Effector CD4-positive, alpha-beta T cell (primary cell): ENCODE data around the gene VILL.
"Not testable (repeated sequence)": the region's sequence is repeated elsewhere in the genome, so short reads cannot be mapped to it uniquely, and the experiment has no call there.

Experiments
- DNase-seq: peaks from one replicate; pipeline ENCODE4 v3.0.0-alpha.2; 2020

Gene VILL

DNA sequence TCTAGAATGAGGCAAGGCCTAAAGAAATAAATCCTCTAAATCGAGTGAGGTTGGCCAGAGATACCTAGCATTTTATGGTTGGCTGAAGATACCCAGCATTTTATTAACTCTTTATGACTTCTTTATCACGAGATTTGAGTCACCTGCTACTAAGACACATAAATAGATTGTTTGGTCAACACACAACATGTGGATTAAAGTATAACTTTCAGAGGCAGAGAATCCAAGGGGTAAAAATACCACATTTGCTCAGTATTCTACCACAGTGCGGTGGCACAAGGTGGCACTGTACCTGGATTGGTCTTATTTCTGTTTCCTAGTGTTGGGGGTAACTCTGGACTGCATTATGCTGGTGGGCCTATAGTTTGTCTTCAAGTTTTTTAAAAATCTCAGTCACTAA lies 27.0 kb upstream of the VILL start:
- DNase-seq, result no peak

DNA sequence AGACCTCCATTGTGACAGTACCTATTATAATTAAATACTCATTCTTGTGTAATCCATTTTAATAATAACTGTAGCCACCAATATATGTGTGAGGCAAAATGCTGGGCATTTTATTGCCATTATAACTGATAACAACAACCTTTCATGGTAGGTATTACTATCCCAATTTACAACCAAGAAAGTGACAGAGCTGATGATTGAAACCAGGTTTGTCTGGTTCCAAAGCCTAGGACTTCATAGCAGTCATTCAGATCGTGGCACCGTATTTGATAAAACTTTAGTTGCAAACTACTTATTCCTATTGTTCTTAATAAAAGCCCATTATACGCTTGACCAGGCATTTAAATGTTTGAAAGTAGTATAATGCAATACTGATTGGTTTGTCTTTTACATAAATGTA lies 26.4 kb upstream of the VILL start:
- no peak for DNase-seq

DNA sequence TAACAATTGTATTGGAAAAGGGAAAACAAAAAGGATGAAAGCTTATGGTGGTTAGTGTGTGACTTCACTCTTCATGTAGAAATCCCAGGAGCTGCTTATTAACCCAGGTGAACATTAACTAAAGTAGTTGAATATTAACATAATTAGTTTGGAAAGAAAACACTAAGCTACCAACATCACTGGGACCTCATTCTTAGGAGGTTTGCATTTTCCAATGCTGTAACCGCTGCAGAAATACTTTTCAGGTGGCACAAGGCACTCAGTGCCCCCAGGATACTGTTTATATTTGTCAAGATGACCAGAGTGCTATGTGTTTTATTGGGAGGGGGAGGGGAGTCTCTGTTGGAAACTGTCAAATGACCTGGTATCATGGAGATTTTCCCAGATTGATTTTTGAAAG lies 25.9 kb upstream of the VILL start:
- no peak for DNase-seq

DNA sequence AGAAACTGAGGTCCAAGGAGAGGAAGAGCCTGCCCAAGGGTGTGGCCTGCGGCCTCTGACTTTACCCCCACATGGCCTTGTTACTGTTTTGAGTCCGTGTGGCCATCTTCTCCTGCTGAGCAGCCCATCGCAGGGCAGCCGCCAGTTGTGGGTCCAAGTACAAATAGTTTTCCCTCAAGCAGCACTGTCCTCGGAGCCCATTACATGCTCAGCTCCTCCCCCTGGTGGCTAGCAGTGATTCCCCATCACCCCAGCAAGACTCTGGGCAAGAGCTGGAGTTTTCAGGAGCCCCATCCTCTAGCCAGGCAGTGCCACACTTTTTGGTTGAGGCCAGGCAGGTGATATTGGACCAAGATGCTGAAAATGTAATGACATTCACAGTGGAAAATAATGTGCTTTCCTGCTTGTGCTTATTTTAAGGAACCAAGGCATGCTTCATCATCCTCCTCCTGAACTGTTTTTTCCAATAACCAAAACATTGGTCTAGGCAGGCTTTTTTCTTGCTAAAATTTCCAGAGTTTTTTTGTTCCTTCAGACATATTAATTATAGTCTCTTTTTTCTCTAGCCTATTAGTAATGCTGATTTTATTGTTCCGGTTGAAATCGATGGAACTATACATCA lies 23.2 kb upstream of the VILL start:
- DNase-seq, result peak; percentile 33

DNA sequence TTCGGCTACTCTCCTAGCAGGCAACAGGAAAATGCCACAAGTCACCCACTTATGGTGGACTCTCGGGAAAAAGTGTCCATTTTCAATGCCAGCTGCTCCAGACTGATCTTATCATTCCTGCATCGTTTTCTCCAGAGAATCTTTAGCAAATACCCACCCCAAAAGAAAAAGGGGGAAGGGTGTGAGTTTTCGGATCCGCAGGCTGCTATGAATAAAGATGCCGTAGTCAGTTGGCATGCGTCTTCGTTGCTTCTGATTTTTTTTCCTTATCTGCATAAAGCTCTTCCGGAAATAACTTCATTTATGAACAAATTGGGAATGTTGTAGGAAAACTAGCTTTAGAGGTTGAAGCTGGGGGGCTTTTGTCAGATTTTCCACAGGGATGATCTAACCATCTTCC lies 22.4 kb upstream of the VILL start:
- DNase-seq, result no peak

DNA sequence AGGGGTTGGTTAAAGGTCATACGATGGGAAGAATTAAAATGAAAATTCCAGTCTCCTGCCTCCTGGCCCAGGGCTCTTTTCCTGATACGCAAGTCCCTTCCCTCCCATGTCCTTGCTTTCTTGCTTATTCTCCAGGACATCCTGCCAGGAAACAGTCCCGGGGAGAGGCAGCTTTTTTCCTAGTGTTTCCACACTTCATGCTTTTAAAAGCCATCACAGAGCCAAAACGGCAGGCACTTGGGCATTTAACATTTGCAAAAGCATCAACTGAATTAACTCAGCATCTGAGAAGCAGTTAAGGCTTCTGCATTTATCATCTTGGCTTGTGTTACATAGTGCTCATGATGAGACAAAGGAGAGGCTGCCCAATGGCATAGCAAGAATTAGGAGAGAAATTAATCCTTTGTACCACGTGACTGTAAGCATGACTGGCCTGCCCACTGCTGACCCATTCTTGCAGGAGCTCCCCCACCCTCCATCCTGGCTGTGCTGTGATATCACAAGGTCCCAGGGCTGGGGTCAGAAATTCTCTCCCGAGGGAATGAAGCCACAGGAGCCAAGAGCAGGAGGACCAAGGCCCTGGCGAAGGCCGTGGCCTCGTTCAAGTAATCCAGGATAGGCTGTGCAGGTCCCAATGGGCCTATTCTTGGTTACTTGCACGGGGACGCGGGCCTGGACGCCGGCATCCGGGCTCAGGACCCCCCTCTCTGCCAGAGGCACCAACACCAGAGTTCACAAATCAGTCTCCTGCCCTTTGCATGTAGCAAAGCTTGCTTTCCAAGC lies 21.6 kb upstream of the VILL start:
- DNase-seq, result no peak

DNA sequence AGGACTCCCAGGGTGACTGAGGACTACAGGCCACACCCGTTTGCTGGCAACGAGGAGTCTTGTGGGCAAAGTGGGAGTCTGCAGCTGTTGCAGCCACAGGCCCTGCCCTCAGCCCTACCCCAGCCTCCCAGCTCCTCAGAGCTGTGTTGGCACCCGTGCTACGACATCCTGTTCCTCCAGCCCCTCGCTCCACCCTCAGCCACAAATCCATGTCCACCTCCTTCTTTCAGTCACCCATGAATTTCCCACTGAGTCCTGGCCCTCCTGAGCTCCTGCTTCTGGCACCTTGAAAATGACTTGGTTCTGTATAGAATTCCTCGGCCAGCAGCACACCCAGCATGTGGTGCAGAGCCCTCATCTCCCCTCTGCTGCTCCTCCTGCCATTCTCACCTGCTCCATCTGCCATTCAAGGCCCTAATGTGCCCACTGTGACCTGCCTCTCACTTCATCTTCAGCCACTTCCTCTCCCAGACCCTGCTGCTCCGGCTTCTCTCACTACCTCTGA lies 20.9 kb upstream of the VILL start:
- no peak for DNase-seq

DNA sequence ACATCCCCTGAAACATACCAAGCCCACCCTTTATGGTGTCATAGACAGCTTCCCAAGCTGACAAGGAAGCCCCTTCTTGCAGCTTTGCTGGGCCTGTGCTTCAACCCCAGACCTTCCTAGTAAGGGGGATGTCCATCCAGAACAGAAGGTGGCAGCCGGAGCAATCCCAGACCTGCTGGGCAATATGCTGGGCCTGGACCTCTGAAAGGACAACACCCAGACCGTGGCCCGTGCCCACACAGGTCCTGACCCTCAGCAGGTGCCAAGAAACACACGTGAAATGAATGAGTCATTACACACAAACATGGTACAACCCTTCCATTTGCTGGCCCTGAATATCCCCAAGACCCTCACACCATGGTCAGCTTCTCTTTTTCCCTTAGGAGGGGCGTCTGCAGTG lies 19.8 kb upstream of the VILL start:
- no peak for DNase-seq

DNA sequence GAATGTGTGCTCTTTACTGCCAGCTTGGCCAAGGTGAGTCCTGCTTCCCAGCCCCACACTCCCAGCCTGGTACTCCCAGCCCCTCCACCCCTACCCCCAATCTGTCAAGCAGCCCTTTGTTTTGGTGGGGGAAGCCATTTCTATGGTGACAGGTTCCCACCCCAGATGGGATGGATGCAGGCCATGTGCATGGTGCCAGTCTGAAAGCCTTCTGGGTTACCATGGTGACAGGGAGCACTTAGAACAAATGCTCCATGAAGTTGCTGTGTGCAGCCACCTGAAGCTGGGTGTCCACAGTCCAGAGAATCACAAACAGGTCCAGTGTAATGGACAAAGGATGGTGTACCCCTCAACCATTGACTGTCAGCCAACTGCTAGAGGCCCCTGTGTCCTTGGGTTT lies 19.1 kb upstream of the VILL start:
- DNase-seq, result no peak

DNA sequence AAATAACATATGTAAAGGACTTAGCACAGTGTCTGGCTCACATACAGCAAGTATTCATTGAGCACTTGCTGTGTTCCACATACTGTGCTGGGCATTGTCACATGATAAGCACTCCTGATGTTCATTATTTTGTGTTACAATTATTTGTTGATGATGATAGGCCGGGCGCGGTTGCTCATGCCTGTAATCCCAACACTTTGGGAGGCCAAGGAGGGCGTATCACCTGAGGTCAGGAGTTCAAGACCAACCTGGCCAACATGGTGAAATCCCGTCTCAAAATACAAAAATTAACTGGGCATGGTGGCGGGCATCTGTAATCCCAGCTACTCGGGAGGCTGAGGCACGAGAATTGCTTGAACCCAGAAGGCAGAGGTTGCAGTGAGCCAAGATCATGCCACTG lies 18.5 kb upstream of the VILL start:
- DNase-seq, result not testable (repeated sequence)

DNA sequence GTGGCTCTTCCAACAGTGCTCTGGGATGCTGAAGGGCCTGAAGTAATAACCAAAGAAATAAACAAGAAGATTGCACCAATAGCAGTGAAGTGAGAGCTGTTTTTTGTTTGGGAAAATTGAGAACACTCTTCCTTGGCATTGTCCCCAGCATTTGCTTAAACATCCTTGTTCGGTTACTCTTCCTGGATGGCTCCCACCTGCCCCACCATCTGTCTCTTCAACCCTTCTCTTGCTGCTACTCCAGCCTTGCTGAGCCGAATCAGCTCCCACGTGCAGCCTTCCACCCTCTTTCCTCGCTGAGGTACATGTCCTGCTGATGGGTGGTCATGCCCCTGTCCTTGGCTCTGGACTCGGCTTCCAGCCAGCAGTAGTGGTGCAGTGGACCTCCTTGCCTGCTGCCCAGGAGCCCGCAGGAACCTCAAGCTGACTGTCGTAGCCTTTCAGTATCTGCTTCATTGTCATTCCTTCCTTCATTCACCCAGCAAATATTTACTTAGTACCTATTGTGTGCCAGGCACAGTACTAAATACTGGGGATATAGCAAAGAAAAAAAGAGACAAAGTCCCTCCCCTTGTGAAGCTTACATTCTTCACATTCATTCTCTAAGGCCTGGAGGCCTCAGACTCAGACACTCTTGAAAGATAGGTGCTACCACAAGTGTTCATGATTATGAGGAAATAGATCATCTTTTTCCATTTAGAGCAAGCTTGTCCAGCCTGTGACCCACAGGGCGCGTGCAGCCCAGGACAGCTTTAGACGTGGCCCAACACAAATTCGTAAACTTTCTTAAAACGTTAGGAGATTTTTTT lies 17.1 kb upstream of the VILL start:
- DNase-seq, result no peak

DNA sequence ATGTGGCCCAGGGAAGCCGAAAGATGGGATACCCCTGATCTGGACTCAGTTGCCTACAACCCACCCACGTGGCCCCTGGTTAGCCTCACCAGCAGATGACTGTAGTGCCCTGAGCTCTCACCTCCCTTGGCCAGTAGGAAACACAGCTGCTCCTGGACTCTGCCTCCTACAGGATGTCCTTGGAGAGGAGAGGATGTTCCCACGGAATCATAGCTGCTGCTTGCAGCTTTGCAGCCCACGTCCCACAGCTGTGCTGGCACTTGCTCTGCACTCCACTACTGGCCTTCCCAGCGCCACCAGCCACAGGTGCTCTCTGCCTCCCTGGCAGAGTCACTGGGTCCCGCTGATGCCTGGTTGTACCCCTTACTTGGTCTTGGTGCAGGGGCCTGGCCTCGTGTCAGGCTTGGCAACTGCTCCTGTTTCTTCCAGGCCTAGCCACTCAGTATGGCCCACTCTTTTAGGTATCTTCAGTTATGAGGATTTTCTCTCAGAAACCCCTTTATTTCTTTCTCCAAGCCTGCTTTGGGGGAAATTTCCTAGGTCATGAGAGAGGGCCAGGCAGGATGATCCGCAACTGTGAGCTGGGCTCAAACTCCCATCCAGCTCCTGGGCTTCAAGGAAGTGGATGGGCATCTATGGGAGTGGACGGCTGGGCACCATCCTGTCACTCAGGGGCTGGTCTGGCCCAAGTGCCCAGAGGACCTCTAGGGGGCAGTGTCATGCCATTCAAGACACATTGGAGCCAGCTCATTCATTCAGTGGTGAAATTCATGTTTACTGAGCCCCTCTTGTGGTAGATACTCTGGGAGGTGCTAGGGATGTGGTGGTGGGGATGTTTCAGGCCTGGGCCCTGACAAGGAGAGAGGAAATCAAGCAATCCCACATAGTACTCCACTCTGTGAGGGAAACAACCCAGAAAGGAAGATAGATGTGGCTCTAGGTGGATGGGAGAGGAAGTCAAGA lies 16.2 kb upstream of the VILL start:
- peak; percentile 65 for DNase-seq

DNA sequence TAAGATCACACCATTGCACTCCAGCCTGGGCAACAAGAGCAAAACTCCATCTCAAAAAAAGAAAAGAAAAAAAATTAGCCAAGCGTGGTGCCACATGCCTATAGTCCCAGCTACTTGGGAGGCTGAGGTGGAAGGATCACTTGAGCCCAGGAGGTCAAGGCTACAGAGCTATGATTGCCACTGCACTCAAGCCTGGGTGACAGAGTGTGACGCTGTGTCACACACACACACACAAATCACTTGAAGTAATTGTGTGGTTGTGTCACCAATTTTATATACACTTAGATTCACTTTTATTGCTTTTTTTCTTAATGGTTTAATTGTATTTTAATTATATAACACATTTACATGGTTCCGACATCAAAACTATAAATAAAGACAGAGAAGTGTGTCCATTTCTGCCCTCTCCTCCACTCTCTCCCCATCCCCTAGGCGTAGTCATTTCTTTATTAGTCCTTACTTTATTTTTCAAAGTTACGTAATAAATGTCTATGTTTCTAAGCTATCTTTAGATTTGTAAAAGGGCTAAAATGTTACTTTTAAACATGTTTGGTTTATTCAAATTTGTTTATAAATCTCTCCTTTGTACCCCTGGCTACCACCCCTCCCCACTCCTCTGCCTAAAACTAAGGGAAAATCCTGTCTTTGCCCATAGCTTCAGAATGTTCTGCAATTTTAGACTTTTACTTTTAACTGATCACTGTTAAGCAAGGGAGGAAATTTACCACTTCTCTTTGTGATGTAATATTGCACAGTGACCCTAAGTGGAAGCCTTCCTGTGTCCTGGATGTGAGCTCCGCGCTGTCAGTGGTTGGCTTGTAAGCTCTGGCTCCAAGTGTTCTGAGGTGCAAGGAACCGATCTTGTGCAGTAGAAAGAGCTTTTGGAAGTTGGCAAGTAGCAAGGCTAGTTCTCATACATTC lies 10.8 kb upstream of the VILL start:
- no peak for DNase-seq

DNA sequence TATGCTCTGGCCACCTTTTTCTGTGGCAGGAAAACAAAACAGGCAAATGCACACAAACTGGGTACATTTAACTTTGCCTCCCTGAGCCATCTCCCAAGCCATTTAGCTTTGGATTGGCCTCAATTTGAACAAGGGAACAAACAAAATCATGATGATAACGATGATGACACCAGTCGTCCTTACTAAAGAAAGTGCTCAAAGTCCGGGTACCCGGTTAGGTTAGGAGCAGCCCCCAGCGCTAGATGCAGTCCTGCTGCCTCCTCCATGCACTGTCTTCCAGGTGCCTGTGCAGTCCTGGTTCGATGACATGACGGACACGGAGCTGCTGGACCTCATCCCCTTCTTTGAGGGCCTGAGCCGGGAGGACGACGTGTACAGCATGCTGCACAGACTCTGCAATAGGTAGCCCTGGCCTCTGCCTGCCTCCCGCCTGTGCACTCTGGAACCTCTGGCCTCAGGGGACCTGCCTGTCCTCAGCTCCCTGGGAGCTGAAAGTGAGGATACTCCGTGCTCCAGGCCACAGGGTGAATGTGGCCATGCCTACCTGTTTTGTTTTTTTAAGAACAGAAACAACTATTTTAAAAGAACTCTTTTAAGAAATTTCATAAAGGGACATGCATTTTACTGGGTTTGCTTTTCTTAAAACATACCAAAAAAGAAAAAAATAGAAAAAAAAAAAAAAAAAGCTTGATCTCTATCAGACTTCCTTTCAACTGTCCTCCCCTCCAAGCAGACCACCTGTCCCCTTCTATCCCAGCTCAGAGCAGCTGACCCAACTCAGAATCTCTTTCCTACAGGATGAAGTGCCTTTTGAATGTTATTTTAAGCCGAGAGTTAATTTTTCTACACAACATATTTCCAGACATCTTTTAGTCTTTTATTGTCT lies 9.9 kb upstream of the VILL start:
- DNase-seq, result no peak

DNA sequence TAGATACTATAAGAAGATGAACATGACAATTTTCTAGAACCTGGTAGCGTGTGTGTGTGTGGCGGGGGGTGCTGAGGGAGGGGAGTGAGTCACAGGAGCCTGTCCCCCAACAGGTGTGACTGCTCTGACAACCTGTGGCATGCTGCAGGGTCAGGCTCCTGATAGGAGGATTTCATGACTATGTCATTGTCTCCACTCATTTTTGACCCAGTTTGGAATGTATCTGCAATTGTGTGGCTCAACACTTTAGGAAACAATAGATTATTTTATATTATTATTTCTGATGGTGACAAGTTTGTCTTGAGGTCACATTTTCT lies 9.3 kb upstream of the VILL start:
- no peak for DNase-seq

DNA sequence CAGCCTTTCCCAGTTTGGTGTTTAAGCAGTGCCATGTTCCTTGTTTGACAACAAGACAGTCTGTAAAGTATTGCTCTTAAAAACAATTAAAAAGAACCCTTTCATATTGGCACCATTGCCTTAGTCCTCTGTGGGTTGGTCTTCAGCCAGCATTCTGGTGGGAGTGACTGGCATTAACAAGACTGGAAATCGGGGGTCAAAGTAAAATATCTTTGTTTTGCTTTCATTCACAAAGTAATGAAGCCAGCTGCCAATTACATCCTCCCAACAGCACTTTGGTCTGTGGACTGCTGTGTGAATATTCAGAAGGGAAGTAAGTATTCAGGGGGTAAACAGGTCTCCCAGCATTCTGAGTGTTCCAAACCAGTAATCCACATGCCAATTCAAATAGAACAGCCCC lies 8.3 kb upstream of the VILL start:
- DNase-seq, result no peak

DNA sequence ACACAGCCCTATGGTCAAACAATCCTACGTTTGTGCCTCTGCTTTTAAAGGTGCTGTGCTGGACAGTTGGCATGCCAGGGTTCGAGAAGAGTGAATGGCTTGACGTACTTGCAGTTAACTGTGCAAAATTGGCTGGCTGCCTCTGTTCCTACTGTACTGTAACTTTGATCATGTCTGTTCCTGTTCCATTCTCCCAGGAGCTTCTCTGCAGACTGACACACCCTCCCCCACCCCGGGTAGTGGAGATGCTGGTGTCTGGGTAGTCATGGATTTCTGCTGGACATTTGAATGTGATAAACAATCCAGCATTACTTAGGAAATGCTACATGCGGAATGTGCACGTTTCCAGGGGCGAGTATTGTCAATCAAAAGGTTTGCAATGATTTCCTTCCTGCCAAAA lies 6.5 kb upstream of the VILL start:
- DNase-seq, result no peak

DNA sequence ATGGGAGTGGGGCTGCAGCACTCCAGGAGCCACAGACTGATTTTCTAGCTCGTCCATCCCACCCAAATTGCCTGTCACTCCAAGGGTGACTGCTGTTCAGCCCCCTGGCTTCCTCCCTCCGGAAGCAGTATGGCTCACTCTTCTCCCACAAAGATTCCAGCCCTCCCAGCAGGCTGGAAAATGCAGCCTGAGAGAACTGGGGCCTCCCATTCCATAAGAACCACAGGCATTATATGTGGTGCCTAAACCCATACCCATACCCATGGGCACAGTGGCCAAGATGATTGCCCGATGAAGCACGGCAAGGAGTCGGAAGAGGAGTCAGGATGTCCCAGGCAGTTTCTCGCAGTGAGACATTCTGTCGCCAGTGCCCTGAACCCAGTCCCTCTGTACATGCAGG lies 6.0 kb upstream of the VILL start:
- no peak for DNase-seq

DNA sequence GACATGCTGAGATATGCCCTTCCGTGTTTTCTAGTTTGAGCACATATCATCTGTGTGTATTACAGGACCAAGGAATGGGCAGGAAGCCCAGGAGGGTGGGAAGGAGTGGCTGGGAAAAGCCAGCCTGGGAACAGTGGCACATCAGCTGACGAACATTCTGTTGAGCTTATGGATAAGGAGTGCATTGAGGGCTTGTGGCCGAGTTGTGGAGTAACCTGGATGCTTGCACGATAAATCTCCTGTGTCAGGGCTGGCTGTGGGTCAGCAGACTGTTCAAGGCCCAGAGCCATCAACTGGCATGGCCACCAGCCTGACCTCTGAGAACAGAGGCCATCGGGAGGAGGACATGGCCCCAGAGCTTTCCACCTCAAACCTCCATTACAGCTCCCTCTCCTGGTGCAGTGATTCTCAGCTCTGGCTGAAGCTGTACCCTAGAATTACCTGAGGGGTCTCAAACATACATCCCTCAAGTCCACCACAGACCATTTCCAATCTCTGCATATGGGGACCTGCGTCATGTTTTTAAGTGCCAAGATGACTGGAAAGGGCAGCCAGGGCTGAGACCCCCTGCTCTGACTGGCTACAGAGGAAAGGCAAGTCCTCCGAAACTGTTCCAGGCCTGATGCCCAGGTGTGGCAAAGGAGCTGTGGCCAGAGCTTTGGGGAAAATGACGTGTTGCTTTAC lies 4.8 kb upstream of the VILL start:
- DNase-seq, result no peak
